CD4-positive, alpha-beta T cell treated with Interleukin-4 for 1 hour (primary cell): ENCODE data around the gene THG1L.

Experiments
- DNase-seq, 2 donors: peaks; one replicate each; pipeline ENCODE4 v3.0.0-alpha.2; 2020 to 2022

The THG1L gene

DNA sequence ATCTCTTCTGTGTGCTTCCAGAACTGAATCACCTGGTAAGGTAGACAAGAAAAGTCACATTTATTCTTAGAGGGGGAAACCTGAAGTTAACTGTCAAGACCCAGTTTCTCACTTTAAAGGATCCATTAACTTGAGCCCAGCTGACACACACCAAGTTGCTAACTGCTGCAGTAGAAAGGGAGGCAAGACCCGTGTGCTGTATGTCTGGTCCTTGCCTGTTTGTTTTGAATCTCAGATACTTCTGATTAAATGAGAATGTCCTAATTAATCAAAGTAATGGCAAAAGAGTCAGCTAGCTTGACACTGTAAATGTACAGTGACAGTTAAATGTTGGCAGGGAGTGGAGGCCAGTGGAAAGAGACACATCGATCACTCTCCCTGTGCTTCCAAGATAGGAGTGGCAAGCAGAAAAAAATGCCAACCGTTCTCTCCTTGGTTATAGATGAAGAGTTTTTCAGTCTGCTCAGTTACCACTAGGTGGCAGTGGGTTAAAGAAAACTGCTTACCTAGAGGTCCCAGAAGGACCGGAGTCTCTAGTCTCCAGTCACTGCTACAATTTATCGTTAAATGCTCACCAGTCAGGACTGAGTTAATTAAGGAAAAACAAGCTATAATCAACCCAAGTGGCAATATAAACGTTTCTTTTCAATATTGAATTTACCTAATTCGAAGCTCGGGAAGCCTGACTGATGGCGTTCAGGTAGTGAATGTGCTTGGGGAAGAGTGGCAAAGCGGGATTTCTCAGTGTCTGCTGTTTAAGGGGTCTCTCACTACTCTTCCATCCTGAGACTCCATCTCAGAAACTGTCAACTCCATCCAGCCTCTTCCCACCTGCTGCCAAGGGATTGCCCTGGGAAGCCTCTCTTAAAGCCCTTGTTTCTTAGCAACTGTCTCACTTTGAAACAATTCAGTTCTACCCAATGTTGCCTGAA lies 30.7 kb downstream of the THG1L start:
- peak; percentile 11 to 56 for DNase-seq

DNA sequence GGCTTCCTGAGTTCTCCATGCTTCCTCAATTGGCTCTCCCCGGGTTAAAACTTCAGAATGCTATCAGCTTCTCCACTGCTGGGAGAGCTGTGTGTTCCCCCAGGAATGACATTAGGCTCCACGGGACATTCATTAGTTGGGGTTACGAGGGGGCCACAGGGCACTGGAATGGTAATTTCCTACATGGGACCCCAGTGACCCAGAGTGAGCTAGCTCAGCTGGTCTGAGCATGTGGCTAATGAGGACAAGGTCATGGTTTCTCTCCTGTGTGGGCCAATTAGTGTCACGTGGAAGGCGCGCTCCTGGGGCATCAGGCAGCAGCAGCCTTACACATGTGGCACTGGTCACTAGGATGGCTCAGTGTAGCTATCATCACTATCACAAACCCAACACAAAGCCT lies 33.3 kb downstream of the THG1L start:
- DNase-seq, result no peak

DNA sequence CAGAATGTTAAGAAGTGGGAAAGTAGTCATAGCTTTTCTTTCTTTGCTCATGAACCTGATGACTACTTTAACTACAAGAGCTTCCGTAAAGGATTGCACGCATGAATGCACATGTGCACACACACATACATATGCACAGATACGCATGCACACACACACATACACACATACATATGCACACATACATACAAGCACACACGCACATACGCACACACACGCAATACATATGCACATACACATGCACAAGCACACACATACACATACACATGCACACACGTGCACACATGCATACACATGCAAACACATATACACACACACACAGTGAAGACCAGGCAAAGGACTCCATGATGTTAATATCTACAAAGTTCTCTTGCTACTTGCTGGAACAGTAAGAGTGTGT lies 35.2 kb downstream of the THG1L start:
- DNase-seq, result no peak

DNA sequence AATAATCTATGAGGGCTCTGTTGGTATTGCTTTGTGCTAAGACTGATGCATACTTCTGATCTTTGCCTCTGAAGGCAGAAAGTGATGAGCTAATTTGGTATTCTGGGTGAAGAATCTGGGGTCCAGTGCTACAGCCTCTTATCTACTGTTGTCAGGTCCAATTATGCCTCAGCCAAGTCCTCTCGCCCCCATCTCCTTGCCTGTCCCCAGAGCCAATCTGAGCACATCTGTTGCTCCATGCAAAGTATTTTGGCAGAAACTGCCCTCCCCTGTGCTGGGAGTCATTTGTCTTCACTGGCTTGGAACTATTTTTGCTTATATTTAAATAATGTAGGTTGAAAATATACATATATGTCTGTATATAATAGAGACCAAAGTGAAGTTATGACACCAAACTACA lies 35.7 kb downstream of the THG1L start:
- DNase-seq, result no peak

DNA sequence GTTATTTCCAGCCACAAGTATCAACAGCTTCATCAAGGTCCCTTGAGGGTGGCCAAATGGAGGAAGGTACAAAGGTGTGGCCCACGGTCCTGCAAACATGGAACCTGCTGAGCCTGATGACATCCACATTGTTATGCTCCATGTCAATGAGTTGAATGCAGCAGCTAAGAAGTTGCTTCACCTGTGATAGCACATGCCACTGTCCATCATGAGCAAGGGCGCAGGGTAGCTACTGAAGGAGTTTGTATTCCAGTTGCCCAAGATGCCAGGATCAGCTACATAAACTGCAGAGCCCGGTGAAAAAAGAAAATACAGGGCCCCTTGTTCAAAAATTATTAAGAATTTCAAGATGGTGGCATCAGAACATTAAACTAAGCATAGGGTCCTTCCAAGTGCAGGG lies 36.5 kb downstream of the THG1L start:
- DNase-seq, result no peak

DNA sequence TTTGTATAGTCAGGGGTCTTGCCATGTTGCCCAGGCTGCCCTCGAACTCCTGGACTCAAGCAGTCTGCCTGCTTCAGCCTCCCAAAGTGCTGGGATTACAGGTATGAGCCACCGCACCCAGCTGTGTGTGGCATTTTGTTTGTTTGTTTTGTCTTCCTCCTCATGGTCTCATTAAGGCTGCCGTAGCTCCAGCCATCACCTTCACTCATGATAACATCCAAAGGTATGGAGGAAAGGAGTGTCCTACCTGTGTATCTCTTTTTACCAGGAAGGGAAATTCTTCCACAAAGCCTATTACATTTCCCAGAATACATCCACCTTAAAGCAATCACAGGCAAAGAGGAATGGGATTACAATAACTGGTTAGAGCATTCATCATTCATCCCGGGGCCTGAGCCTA lies 39.4 kb downstream of the THG1L start:
- DNase-seq, result no peak

DNA sequence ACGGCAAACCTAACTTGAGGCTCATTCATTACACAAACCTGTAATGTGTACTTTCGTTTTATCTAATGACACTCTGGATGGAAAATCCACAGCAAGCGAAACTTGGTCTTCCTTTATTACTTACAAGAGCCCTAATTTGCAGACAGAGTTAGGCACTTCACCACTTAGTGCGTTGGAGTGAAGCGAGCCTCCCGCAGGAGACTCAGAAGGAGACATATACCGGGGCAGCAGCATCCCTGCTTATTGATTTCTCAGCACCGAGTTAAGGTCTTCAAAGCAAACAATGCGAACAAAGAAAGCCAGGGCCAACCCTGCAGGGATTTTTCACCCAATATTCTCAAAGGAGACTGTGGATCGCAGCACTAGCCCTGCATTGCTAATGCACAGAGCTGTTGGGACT lies 40.9 kb downstream of the THG1L start:
- DNase-seq, result no peak

DNA sequence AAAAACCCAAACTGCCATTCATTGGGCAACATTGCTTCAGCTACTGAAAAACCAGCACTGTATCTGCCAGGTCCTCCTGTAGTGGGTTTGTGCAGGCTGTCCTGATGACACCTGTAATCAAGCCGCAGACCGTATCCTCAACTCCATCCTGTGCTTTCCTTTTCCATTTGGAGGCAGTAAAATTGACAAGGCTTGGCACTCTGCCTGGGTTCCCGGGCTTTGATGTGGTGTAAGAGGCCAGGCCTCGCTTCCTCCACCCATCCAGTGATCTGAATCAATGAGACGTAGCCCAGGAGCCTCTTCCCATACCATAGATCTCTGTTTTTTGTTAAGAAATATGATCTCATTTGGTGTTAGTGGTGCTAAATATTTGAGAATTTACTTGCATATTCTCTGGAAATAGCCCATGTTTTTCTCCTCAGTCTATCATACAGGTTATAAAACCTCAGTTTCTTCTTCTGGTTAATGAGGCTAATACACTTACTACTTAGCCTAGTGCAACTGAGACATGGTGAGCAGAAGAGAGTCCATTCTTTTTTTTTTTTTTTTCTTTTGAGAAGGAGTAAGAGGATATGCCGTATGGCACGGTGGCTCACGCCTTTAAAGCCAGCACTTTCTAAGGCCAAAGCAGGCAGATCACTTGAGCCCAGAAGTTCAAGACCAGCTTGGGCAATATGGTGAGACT lies 47.0 kb downstream of the THG1L start:
- DNase-seq, result no peak

DNA sequence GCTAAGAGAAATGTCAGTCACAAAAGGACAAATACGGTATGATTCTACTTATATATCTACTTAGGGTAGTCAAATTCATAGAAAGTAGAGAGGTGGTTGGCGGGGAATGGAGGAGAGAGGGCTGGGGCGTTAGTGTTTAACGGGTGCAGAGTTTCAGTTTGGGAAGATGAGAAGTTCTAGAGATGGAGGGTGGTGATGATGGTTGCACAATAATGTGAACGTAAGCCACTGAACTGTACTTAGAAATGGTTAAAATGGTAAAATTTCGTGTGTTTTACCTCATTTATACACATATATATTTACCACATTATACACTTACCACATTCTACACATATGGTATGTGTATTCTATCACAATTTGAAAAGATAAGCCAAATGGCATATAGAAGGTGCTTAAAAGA lies 48.0 kb downstream of the THG1L start:
- no peak for DNase-seq

DNA sequence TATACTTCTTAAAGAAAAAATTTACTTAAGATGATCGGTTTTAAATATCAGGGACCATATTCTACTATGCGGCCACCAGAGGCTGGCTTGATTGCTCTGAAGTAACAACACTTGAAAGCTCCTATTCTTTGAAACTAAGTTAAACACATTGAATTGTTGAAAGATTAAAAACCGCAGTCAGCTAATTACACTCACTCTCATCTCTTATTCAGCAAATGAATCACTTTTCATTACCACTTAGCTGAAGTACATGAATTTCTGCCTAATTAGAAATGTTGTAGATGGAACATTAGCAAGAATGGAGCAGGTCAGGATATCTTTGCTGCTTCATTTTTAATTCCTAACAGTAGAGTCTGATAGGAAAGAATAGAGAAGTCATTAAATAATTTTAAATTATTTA lies 54.6 kb downstream of the THG1L start:
- no peak for DNase-seq
